Mesenteric fat pad (tissue), 1 donor: ENCODE measurements around the gene SMARCD2. TPM values are rescaled to one million over a fixed set of nuclear protein-coding genes. Genes with fewer than 3 reads are reported as not detected.
A peak's percentile ranks its signal among the peaks of the same experiment; 100 is the strongest.
"Not testable (repeated sequence)": the region's sequence is repeated elsewhere in the genome, so short reads cannot be mapped to it uniquely, and the experiment has no call there.

ENCODE experiments used
- DNase-seq: peaks from one replicate; pipeline ENCODE4 v3.0.0-alpha.2; 2020; ENCODE audit warnings: low spot score
- total RNA-seq: library from RNA; stranded (reverse); fragmentation: NEBNext Ultra II Directional; extraction: Animal tissue kit (Norgen Biotek cat#: 25700); gene quantifications from one replicate; pipeline ENCODE4 v1.2.1, GENCODE V29; 2021
- donor health status: DM: yes; HTN: yes; CAD: no.

The SMARCD2 gene
- total RNA-seq, 1 donor from 2014 or later = 57.4 TPM

DNA sequence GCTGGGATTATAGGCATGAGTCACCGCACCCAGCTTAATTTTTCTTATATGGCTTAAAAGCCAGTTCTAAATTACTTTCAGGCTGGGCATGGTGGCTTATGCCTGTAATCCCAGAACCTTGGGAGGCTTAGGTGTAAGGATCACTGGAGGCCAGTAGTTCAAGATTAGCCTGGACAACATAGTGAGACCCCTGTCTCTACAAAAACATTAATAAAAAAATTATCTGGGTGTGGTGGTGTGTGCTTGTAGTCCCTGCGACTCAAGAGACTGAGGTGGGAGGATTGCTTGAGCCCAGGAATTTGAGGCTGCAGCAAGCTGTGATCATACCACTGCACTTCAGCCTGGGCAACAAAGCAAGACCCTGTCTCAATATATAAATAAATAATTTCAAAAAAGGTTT, 10.8 kb upstream of the SMARCD2 start:
- no peak for DNase-seq

DNA sequence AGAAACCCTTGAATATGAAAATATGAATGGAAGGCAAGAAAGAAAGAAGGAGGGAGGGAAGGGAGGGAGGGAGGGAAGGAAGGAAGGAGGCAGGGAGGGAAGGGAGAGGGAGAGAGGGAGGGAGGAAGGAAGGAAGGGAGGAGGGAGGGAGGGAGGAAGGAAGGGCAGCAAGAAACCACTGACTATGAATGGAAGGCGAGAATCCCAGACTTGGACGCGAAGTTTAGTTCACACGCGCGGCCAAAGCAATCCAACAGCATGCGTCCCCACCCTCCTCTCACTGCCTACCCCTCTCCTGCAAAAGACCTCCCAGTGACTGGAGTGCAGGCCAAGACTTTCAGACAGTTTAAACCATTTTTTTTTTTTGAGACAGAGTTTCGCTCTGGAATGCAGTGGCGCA, 7.9 kb upstream of the SMARCD2 start:
- no peak for DNase-seq

DNA sequence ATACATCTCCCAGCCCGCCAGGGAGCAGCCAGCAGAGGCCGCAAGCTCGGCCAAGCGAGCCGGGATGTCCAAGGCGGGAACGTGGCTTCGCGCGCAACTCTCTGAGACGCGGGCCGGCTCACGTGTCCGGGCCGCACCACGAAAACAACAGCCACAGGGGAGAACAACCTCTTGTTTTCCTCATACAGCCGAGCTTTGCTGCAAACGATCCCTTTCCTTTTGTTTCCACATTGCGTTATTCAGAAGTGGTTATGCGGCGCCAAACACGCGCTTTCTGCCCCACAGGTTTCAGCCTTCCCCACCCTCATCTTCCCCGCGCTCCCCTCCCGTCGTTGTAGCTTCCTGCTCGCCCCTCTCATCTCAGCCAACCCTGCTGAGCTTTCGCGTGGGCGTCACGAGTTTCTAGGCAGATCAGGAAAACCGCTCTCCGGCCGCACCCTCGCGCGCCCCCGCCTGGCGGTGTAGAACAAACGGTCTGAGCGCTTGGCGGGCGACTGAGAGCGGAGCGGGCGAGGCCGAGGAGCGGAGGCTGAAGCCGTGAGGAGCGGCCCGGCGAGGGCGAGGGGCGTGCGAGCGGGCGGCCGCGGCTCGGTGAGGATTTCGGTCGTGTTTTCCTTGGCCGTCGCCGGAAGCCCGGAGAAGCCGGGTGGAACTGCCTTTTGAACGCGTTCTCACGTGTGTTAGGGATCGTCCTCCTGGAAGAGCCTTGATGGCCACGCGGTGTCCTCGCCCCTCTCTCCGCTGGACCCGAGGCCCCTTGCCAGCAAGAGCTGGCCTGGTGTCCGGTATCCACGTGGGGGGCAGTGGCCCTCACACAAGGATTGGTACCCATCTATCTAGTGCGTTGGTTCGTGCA, 6.6 kb upstream of the SMARCD2 start:
- DNase-seq = peak; percentile 98

DNA sequence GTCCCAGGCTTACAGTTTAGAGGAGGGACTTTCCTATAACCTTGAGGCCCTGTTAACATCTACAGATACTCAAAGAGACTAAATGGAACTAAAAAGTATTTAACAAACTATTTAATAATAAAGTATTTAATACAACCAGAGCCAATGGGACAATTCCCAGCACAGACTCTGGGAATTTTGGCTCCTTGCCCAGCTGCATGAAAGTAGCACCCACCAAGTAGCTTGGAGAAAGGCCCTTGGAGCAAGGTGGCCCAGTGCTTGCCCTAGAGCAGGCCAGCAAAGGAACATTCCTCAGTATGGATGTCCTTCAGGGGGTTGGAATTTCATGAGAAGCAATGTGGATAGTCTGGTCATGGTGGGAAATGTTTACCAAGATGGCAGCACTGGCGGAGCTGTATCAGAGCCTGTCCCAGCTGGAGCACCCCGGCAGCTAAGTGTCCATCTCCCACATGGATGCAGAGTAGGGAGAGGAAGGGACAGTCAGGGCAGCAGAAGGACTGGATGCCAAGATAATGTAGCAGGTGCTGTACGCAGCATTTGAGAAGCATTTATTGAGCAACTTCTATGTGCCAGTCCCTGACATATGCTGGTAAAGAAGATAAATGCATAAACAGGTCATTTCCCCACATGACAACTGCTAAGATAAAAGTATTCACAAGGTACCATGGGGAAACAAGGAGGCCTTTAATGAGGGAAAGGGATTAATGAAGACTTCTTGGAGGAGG, 5.2 kb upstream of the SMARCD2 start:
- no peak for DNase-seq

DNA sequence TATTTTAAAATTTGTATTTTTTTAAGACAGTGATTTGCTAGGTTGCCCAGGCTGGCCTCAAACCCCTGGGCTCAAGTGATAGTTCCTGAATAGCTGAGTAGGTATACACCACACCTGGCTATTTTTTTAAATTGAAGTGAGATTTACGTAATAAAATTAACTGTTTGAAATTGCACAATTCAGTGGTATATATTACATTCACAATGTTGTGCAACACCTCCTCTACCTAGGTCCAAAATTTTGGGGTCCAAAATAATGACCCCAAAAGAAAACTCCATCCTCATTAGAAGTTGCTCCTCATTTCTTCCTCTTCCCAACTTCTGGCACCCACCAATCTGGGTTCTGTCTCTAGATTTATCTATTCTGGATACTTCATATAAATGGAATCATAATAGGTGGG, 3.0 kb upstream of the SMARCD2 start:
- no peak for DNase-seq

DNA sequence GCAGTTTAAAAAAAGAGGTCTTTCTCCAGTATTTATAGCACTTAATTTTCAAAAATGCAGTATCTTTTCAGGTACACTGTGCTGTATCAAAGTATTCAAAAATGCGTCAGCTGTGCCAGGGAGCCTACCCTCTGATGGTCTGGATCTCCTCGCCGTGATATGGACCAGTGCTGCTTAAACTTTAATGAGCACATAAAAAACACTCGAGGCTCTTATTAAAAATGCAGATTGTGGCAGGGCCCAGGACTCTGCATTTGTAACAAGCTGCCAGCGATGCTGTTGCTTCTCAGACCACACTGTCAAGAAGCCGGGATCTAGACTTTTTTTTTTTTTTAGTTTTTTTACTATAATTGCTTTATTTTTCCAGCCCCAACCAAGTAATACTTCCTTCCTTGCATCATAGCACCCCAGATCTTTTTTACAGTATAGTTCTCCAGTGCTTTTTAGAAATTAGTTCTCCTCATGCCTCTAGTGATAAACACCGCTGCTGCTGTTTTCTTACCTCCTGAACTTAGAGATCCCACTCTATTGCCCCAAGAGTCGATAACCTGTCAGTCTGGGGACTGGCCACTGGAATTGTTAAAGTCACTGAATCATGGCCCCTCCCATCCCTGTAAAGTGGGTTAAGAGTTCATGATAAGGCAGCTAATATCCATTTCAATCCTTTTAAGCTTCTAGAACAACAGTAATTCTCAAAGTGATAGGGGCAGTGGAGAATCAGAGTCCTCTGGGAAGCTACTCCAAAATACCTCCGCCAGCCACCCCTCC, 1.6 kb upstream of the SMARCD2 start:
- no peak for DNase-seq

DNA sequence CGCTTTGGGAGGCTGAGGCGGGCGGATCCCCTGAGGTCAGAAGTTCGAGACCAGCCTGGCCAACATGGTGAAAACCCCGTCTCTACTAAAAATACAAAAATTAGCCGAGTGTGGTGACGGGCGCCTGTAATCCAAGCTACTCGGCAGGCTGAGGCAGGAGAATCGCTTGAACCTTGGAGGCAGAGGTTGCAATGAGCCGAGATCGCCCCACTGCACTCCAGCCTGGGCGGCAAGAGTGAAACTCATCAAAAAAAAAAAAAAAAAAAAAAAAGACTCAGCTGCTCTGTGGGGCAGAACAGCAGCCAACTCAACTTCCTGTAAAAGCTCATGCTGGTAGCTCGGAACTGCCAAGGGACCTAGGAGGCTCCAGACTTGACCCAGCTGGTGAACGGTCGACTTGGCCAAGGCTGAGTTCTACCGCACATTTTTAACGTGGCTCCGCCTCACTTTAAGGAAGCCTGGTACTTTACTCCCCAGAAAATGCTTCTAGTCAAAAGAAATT, 953 bp upstream of the SMARCD2 start:
- DNase-seq = not testable (repeated sequence)

DNA sequence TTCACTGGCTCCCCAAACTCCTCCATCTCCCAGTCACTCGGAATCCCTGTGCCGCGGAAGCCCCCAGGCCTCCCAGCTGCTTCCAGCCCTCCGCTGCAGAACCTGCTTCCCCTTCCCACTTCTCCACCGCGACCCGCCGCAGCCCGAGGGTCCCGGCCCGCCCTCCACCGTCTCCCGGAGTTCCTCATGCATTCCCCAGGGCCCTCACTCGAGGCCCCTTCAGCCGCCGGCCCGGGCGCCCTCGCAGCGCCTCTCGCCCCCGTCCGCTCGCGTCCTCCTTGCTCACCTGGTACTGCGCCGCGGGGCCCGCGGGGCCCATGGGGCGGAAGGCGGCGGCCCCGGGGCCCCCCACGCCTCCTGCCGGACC, 329 bp downstream of the SMARCD2 start:
- no peak for DNase-seq

DNA sequence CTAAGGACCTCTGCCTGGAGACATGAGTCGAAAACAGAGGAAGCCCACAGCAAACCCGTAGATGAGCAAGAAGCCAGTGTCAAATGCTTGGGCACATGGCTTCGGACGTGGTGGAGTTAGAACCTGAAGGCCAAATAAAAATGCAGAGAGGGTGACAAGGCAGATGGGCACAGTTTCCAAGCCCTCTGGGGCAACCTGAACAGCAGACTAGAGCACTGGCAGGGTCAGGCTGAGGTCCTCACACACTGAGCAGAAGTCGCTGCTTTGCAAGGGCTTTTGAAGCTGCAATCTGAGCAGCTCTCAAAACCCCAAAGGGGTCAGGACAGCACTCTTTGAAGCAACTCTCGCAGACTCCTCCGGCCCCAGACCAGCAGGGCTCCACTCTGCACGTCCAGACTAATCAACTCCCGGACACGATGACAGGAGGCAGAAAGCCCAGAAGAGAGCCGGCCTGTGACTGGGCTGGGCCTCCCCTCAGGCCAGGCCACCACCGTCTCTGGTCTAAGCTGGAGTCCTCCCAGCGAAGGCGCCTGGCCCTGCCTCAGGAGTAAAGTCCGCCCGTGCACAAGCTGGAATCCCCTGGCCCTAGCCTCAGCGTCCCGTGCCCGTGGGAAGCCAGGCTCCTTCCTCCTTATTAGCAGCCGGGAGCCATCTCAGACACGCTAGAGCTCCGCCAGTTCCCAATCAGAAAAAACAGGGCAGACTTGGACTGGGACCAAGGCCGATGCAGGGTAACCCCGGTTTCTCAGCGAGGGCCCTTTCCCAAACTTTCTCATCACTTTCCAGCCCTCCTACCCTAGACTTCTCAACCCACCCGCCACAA, 924 bp downstream of the SMARCD2 start:
- DNase-seq = peak; percentile 92

DNA sequence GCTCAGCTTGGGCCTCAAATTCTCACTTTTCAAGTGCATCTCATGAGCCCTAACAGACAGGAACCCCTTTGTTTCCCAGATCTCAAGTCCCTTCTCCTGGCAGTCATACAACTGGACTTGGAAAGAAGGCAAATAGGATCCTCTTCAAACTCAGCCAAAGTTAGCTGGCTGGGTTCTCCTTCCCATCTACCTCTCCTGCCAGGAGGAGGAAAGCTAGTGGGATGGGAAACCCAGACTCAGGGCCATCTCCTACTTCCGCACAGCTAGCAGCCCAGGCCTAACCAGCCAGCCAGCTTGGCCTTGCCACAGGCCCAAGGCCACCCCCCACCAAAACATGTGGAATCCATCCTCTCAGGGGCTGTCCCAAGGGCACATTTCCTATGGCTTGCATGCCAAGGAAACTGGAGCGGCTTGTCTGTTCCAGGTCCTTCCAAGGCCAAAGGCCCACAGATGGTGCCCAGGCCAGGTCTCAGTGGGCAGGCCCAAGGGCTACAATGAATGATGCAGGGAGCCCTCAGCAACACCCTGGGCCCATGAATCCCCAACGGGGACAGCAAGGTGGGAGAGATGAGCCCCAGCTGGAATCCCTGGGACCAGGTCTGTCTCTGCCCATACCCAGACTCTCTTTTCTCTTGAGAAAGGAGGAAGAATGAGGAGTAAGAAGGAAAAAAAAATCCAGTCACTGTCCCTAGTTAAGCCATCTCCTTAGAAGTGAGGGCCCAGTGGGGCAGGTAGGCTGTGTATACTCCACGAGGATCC, 1.7 kb downstream of the SMARCD2 start:
- no peak for DNase-seq

DNA sequence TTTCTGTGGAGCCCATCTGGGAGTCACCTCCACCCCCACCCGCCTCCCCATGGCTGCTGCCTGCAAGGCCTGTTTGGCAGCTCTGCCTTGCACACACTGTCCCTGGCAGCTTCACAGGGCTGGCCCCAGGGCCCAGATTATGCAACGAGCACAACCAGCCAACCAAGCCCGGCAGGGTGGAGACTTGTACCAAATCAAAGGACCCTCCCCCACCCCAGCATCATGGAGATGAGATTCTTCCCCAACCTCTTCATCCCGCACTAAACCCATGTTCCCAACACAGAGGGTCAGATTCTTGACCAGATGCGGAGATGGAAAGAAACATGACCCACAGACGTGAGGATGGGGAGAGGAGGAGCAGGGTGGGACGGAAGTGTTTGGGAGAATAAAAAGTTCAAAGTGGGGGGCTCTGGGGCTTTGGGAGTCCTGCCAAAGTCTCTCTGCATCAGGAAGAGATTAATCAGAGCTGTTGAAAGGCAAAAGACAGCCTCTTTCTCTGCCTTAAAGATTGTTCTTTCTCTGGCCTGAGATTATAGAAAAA, 3.8 kb downstream of the SMARCD2 start:
- peak; percentile 94 for DNase-seq

DNA sequence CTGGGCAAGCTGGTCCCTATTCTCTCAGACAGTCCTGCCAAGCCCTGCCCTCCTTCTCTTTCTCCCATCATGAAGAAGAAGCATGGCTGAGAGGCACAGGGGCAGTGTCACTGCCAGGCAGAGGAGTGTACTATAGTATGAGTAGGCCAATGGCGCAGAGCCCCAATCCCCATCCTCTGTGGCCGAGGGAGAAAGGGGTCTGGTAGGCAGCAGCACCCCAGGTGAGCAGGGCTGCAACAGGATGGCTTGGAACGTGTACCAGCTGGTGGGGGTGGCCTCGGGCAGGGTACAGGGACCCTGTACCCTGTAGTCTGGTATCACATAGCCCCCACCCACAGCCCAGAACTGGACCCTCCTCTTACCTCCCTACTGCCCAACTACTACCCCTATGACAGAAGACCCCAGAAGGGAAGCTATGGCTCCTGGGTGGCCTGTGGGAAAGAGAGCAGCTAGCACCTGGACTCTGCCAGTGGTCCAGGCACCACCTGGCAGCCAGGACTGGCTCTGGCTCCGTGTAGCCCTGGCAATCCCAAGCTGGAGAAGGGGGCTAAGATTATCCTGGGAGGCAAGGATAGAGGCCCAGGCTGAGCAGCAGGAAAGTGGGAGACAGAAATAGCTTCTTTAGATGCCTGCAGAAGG, 4.4 kb downstream of the SMARCD2 start:
- no peak for DNase-seq

DNA sequence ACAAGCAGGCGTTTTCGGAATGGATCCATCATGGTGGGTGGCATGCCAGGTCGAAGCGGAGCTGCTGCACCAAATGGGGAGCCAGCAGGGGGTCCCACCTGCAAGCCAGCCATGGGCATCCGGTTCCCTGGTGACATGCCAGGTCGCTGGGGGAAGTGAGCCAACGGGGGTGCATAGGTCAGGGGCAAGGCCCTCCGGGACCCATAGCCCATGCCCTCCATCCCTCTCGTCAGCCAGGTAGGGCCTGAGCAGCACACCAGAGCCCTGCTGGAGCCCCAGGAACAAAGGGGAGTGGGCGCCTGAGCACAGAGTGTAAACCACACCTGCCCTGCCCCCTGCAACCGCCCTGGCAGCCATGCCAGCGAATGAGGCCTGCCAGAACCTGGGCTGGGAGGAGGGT, 5.0 kb downstream of the SMARCD2 start:
- DNase-seq = no peak

DNA sequence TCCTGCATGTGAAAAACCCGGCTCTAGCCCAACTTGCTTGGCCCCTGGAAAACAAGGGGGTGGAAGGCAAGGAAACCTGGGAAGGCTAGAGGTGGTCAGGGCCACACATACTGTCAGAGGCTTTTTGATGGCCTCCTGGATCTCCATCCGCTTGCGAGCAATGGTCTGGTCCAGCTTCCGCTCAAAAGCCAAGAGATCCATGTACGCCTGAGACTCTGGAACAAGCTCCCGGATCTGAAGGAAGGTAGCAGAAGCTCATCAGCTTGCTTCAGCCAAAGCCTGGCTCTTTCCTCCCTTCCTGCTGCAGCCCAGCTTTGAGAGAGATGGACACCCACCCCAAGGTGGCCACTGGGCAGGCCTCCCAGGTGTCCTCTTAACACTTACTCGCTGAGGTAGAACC, 5.7 kb downstream of the SMARCD2 start:
- no peak for DNase-seq

DNA sequence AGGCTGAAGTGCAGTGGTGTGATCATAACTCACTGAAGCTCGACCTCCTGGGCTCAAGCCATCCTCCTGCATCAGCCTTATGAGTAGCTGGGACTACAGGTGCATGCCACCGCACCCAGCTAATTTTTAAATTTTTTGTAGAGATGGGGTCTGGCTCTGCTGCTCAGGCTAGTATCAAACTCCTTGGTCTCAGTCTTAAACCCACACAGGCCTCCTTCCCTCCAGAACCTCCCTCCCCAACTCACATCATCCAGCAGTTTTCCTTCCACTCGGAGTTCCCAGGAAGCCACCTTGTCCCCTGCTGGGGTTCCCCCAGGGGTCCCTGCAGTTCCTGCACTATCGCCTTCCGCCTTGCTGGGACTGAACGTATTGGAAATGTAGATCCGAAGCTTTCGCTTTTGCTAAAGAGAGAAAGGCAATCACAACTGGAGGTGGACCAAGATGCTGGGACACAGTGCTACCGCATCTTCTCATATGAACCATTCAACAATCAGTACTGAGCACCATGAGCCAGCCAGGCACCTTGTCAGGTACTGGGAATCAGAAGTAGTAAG, 7.2 kb downstream of the SMARCD2 start:
- no peak for DNase-seq

DNA sequence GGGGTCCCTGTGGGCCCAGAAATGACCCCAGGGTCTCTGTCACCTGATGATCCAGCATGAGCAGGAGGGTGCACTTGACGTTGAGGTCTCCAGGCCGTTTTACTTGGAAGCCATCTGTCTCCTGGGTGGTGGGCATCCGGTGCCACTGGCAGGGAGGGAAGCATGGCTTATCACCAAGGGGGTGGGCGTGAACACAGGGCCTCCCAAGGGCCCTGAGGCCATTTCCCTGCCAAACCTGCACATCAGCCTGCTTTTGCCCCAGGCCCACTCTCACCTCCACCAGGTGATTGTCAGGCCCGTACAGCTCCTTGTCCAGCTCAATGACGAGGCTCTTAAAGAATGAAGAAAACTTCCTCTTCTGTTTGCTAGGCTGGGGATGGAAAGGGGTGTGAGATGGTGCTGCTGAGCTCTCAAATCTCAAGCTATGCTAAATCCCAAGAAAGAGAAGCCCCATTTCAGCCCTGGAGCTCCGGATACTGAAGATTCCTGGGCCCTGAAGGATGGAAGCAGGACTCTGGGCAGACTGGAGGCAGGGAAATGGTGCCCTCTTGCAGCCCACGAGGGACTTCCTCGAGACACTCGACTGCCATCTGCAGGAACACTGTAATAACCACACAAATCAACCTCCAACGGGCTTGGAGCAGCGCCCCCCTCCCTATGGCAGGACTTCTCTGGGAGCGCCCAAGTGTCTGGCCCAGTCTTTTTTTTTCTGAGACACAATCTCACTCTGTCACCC, 7.9 kb downstream of the SMARCD2 start:
- no peak for DNase-seq

DNA sequence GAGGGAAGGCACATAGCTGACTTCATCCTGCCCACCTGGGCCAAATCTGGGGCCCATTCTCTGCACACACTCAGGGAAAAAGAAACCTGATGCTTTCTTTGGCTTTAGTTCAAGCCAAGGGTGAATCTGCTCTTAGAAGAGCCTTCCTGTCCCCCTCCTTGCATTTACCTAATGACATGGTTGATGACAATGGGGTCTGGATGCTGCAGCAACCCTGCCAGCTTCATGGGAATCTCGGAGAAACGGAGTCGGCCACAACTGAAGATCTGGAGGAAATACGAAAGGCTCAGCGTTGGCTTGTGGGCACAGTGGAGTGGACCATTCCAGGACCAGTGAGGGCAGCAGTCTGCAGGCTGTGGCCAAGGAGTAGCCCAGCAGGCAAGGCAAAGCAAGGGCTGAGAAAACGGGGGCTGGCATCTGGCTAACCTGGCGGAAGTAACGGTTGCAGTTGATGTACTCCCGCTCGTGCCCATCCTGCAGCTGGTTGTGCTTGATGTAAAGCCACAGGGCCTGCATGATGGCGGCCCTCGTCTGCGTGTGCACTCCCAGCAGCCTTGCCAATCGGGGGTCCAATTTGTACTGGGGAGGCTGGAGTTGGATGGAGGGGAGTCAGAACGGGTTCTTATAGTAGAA, 8.6 kb downstream of the SMARCD2 start:
- DNase-seq = peak; percentile 84
